Activated CD8-positive, alpha-beta memory T cell treated with anti-CD3 and anti-CD28 coated beads for 1 hour (primary cell): ENCODE data around the gene FBN1.

Source experiments
- DNase-seq, 2 donors: peaks; one replicate each; pipeline ENCODE4 v3.0.0-alpha.2; 2020; ENCODE audit warnings: low read depth in 1 of 2; ENCODE audit errors: extremely low read depth in 1 of 2

The FBN1 gene

DNA sequence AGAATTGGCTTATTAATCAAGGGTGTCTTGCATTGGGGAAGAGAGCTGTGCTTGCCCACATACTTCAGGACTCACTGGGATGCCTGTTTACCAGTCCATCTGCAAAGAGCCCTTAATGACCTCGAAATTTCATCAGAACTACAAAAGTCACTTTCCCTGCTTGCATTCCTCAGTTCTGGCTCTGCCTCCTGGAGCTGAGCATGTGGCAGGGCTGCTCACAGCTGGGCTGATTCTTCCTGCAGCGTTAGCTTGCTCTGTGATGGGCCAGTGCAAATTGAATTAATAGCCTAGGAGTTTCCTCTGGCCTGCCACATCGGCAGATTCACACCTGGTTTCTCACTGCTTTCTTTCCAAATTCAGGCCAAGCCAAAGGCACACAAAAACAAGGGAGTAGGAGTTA, 205.4 kb downstream of the FBN1 start:
- no peak for DNase-seq

DNA sequence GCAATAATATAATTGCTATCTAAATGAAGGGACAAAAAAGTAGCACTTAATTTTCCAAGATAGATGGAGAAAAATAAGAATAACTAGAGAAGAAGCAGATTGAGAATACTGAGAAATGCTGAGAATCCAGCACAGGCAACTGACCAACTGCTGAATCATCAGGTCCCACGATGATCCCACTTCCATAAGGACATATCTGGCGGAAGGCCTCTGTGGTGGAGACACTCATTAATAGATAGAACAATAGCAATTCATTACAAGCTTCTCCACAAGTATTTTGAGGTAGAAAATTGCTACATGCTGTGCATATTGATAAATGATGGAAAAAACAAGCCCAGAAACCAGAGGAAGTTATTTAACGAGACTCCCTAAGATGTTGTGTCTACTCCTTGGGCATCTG, 208.3 kb downstream of the FBN1 start:
- no peak for DNase-seq

DNA sequence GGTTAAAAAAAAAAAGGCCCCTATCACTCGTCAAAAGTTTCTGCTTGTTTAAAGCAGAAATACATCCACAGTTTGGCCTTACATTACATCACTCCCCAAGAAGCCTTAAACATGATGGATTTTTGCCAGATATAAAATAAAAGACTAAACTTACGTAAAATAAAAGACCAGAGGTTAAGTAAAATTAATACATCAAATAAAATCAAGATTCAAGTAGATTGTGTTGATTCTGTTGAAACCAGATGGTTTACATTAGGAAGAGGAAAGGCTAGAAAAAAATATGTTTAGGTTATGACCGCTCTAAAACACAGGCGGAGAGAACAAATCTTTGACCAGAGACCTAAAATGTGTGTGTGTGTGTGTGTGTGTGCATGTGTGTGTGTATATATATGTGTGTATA, 210.2 kb downstream of the FBN1 start:
- DNase-seq, result no peak

DNA sequence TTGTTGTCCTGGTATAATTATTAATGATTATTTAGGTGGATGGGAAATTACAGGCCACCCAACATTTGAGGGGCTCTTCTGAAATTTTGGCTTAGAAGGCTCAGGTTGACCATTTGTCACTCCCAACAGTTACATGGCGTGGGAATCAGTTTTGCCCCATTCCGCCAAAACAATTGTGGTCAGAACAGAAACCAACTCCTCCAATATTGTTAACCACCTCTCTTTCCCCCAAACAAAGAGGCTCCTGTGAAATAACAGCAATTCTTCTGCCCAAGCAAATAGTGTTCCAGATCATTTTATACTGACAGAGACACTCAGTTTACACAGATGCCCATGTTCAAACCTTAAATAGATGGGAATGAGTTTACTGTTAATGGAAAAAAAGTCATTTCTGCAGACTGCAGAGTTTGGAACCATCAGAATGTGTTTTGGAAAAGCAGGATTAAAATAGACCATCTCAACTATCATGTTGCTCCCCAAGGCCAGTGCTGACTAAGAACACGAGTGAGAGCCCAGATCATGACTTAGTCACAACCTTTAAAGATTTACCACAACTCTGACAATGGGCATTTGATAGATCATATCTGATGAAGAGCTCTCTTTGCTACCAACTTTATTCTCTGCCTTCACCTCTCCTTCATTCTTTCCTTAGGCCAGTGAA, 212.2 kb downstream of the FBN1 start:
- DNase-seq, result no peak

DNA sequence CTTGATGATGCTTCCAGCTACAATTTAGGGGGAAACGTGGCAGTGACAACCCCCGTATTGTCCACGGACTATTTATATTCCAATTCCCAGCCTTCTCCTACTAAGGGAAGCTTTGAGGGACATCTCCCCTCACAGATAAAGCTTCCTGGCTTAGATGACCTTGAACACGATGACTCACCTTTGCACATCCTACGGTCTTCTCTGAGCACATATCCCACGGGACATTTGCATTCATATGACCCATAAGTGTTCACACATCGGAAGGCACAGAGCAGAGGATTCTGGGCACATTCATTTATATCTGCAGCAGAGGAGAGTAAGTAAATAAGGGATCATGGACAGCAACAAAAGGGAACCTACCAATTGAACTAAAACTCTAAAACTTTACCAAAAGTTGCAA, 212.8 kb downstream of the FBN1 start:
- no peak for DNase-seq

DNA sequence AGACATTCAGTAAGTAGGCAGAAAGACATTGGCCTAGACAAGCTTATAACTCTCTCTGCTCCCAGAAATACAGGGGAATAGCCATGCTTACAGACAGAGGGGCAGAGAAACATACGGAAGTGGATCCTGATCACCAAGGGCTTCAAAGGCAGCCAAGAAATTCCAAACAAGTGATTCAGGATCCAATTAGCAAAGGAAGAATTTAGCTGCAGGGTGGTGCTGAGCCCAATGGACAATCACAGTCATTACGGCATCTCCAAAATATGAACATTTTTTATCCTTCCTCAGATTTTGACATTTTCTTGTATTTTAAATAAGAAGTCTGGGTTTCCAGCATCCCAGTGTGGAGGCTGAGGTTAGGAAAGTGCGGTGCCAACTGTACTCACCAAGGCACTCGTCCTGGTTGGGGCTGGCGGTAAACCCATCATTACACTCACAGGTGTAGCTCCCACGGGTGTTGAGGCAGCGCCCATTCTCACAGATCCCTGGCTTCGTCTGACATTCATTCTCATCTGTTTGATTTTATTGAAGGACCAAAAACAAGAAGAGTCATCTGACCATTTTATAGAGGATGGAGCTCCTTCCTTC, 217.5 kb downstream of the FBN1 start:
- no peak for DNase-seq

DNA sequence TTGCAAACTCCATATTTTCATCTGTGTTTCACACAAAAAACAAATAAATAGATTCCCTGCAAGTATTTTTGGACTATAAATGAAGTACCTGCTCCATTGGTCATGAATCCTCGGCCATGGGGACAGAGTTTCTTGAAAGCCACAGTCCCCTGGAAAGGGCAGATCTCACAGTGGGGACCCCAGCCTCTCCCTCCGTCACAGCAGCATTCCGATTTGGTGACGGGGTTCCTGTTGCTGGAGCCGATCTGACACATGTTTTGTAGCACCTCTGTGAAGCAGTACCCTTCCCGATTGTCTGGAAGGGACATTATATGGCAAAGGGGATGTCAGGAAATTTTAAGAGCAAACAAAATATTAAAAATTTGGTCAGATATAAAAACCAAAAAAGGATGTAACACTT, 218.0 kb downstream of the FBN1 start:
- no peak for DNase-seq

DNA sequence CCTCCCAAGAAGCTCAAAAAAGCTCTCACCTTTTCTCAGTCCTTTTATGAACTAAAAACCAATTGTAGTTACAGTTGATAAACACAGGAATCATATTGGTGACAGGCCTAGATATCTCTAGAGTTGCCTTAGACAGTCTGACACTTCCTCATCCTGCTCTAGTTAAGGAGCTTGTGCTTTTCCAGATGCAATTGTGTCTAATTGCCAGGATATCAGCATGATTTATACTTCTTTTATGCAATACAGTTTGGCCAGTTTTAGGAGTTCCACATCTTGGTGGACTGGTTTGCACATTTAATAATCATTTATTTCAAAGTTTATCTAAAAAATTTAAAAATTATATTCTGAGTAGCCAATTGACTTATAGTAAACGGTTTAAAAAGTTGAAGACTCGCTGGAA, 218.6 kb downstream of the FBN1 start:
- DNase-seq, result no peak

DNA sequence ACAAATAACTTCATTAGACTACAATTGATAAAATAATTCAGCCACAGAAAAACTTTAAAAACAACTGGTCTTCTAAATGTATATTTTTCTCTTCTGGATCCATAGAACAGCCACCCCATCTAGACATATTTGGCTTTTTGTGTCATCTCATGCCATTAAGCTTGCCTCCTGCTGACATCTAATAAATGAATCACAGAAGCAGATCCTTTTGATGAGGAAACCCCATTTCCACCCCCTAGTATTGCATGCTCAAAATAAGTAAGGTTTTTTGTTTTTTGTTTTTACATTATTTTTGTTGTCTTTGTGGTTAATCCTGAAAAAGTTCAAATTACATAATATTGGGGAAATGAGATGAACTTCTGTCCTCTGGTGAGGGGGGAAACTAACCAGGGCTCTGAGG, 219.5 kb downstream of the FBN1 start:
- no peak for DNase-seq

DNA sequence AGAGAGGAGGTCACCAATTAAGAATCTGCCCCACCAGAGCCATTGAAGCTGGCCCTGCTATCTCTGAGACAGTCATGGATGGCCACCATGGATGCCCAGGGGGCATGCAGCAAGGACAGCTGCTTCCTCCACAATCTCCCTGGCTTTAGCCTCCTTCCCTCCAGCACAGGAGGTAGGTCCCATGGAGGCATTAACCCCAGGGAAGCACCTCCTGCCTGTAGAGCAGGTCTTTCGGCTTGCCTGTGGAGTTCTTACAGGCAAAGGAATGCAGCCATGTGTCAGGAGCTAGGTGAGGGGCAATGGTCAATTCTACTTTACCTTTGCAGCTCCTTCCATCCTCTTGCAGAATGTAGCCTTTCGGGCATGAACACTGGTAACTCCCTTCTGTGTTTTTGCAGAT, 220.5 kb downstream of the FBN1 start:
- DNase-seq, result no peak

DNA sequence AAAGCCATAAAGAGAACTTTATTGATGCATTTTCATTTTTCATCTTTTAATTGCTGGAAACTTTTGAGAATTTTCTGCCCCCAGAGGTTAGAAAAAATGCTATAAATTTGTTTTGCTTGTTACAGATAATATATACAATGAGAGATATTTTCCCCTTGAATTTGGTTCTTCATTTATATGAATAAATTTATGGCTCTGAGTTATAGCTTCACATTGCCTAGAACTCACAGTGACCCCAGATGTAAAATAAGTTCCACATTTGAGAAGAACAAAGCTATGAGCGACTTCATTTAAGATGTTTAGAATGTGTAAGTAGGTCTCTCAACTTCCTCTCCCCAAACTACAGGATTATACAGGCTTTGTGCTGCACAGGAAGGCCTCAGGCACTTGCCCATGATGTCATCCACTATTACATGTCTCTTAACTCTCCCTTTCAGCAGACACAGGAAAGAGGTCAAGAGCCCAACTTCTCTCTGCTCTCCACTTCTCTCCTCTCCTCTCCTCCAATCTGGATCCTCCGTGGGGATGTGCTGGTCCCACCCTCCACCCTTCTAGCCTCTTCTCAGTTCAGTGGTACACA, 221.5 kb downstream of the FBN1 start:
- no peak for DNase-seq

DNA sequence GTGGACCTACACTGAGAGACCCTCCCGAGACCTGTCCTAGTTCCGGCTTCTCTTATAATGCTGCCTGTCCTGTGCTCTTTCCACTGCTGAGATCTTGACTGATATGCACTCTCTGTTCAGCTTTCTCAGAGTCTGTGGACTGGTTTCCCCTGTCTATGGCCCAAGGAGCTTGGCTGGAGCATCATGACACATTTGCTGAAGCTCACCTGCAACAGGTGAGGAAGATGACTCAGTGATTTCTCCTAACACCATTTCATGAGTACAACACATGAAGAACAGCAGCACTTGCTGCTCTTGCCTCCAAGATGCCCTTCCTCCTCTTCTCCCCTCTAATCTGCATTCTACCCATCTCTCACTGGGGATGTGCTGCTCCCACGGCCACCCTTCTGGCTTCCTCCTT, 222.2 kb downstream of the FBN1 start:
- no peak for DNase-seq

DNA sequence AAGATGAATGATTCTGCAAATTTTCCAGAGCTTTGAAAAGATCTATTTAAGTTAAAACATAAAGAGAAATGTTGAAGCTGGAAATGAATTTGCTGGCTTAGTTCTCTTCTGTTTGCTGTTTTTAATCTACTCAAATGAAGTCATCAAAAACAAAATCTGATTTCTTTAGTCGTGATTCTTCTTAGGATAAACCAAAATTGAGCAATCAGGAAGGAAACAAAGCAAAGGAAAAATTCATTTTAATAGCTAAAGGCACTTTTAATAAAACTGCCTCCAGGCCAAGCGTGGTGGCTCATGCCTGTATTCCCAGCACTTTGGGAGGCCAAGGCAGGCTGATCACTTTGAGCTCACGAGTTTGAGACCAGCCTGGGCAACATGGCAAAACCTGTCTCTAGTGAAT, 223.1 kb downstream of the FBN1 start:
- DNase-seq, result no peak

DNA sequence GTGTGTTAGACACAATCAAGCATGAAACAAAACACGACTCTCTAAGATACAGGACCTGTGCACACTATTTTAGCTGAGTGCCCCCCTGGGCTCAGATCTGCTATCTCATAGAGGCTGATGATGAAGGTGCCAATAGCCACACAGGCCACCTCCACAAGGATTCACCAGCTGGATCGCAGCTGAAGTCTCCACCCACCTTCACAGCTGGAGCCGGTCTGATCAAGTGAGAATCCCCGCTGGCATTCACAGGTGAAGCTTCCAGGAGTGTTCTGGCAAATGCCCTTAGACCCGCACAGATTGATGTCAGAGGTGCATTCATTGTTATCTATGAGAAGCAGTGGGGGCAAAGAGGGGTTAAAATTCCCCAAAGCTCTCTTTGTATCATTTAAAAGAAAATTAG, 224.1 kb downstream of the FBN1 start:
- no peak for DNase-seq

DNA sequence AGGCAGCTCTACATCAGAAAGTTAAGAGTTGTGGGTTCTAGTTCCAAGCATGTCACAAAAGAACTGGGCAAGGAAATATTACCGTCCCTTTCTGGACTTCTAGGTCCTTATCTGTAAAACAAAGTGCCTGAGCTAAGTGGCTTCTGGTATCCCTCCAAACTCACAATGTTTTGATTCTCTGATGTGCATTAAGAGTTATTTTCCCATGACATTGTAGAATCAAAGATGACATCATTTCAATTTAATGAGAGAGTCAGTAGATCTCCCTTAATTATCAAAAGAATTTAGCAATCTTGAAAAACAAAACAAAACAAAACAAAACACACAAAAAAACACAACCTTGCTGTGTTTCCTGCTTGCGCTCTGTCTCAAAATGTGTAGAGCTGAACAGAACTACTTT, 225.6 kb downstream of the FBN1 start:
- DNase-seq, result no peak

DNA sequence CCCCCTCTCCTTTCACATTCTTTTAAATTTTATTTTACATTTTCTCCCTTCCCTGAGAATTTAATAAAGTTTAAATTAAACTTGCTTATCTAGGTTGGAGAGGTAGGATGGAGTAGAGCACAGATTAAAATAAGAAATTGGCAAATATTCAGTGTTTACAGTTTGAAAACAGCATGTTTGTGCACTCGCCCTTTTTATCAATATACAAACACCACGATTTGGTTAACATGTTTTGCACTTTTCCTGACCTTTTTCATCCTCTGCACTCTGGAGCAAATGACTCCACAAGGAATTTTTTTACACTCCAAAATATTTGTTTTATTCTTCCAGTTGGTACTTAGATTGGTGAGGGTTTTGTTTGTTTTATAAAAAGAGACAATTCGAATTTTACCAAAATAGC, 227.2 kb downstream of the FBN1 start:
- DNase-seq, result no peak

DNA sequence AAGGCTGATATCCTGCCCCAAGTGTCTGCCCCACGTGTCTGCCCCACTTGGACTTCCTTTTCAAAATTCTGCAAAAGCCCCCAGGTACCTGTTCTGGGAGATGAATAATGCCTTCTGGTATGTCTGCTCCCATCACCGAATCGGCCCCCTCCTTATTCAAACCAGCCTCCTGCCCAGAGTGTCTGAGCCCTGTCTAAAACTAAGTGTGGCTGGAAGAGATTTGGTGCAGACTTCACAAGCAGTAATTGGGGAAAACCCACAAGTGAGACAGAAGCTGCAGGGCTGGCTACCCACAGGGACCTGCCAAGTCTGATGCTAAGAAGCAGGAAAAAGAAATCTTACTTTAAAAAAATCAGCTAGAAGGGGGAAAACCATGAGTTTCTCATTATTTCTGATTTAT, 229.2 kb downstream of the FBN1 start:
- DNase-seq, result no peak

DNA sequence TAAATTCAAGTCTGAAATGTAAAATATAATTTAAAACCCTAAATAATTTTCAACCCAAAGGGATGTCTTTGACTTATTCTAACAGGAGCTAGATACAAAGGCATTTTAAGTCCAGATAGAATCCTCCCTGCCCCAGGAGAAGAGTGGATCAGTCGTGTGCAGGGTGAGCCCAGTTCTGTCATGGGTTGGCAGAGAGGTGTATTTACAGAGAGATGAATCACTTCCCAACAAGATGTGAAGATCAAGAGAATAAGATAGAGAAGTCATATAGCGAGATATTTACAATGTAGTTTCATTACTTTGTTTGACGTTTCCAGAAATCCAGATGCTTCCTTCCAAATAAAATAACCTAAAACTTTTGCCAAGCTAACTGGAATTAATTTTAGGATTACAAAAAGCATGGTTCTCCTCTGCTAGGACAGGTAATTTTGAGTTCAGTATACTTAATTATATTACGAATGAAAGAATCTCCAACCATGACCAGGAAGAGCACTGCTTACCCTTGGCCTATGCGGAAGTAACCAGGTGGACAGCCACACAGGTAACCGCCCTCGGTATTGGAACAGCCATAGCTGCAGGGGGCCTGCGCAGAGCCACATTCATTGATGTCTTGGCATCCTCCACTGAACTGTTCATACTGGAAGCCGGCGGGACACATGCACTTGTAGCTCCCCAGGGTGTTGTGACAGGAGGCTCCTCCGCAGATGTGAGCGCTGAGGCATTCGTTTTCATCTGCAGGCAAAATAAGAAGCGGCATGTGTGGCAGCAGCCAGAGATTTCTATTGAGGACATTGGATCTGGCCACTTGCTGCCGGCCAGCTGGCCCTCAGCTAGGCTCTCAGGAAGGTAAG, 230.2 kb downstream of the FBN1 start:
- no peak for DNase-seq

DNA sequence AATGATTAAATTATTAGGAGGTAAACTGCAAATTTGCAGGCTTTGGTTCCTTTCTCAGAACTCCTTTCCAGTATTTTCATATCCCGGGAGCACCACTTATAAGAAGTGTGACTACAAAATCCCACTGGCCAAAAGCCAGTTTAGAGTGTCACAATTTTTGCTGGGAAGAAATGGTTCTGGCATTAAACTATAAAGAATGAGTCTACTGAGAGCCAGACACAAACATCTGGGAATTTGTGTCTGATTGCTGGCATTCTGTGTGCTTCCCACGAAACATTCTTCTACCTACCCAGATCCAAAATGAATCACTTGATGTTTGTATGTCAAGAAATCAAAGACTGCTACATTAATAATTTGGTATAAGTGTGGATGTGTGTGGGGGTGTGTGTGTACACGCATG, 231.5 kb downstream of the FBN1 start:
- no peak for DNase-seq

DNA sequence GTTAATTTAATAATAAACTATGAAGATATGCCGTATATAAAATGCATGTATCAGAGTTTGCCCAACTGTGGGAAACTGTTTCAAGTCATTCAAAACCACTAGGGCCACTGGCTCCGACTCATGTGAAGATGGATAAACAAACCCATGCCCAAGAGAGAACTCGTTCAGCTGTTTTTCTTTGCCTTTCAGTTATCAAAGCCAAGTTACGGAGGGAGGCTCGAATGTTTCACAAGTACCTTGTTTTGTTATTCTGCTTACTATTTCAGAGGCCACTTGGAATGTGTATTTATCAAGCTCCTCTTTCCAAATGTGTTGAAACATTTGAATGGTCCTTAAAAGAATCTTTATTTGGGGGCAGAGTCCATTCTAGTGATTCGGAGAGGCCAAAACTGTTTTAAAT, 232.2 kb downstream of the FBN1 start:
- no peak for DNase-seq

DNA sequence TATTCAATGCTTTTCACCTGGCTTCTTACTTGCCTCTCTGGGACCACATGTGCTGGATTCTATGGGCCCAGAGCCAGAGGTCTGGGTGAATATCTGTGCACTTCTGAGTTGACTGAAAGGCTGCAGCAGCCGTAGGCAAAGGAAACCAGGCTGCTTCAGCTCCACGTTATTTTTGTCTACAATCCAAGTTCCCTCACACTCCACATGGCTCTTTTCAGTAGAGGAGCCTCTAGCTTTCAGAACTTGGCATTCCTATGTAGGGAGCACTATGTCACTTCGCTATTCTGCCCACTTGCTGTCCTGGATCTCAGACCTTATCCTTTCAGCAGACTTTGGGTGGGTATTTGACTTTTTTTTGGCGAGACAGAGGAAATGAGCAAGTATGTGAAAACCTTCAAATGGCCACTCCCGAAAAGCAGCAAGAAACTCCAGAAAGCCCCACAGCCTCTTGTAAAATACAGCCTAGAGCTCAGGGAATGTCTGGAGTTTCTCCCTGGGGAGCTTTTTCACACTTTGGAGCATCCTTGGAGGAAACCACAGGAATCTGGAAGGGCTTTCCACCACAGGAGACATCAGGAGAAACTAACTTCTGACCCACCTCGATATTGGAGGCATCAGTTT, 233.4 kb downstream of the FBN1 start:
- DNase-seq, result no peak

DNA sequence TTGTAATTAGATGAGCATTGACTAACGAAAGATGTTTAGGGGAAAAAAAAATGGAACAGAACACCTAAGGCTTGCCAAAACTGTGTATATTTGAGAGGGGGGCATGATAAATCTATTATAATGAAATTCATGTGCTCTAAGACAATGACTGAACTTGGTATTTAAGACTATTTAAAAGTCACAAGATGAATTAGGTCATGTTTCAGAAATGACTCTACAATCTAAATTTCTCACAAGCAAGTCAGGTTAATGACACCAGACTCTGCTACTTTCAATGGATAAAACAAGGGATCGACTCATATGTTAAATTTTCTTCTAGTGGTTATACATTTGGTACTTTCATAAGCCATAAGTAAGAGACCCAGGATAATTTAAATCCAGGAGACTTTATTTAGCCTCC, 235.9 kb downstream of the FBN1 start:
- DNase-seq, result no peak
